Neural progenitor cell (in vitro differentiated cells): Measurements from ENCODE around the gene CRTC1. TPM values are rescaled to one million over a fixed set of nuclear protein-coding genes. Genes with fewer than 3 reads are reported as not detected.

Source experiments
- DNase-seq: peaks from one replicate; pipeline ENCODE4 v3.0.0-alpha.2; 2016; ENCODE audit warnings: low spot score
- H2AFZ ChIP-seq: fragments of 200-600 bp; sonication (generic); replicated peaks from 2 replicates; pipeline ENCODE4 v1.6.1; 2016; ENCODE audit warnings: antibody characterized with exemption
- H3F3A ChIP-seq: fragments of 200-600 bp; sonication (generic); 2 replicates; pipeline ENCODE4 v1.6.1; 2016; ENCODE audit warnings: antibody characterized with exemption, low read depth
- H3K27ac ChIP-seq: fragments of 200-600 bp; sonication (generic); 2 replicates; pipeline ENCODE4 v1.5.1; 2016; ENCODE audit warnings: mild to moderate bottlenecking
- H3K27me3 ChIP-seq: fragments of 200-600 bp; sonication (generic); 2 replicates; pipeline ENCODE4 v1.6.1; 2016; ENCODE audit warnings: mild to moderate bottlenecking, moderate library complexity
- H3K36me3 ChIP-seq: fragments of 200-600 bp; sonication (generic); 2 replicates; pipeline ENCODE4 v1.5.1; 2016
- H3K4me1 ChIP-seq: fragments of 200-600 bp; sonication (generic); 2 replicates; pipeline ENCODE4 v1.6.1; 2016; ENCODE audit warnings: mixed run types
- H3K4me2 ChIP-seq: fragments of 200-600 bp; sonication (generic); 2 replicates; pipeline ENCODE4 v1.6.1; 2016
- H3K4me3 ChIP-seq: fragments of 200-600 bp; sonication (generic); 2 replicates; pipeline ENCODE4 v1.5.1; 2016
- H3K79me2 ChIP-seq: fragments of 200-600 bp; sonication (generic); 2 replicates; pipeline ENCODE4 v1.6.1; 2016; ENCODE audit warnings: low read depth
- H3K9ac ChIP-seq: fragments of 200-600 bp; sonication (generic); 2 replicates; pipeline ENCODE4 v1.6.1; 2016
- H3K9me3 ChIP-seq: fragments of 200-600 bp; sonication (generic); 2 replicates; pipeline ENCODE4 v1.5.1; 2016; ENCODE audit warnings: low read depth
- H4K20me1 ChIP-seq: fragments of 200-600 bp; sonication (generic); 2 replicates; pipeline ENCODE4 v1.6.1; 2016; ENCODE audit warnings: low read depth
- H3K27ac Mint-ChIP-seq: 3 replicates; pipeline ENCODE4 v1.8.0; 2021; ENCODE audit warnings: mixed read lengths
- H3K27me3 Mint-ChIP-seq: 2 replicates; pipeline ENCODE4 v1.8.0; 2022; ENCODE audit warnings: low read depth, mild to moderate bottlenecking, inconsistent platforms, moderate library complexity, mixed read lengths; ENCODE audit not compliant: insufficient read depth
- H3K36me3 Mint-ChIP-seq: 3 replicates; pipeline ENCODE4 v1.8.0; 2021; ENCODE audit warnings: mixed read lengths
- H3K4me1 Mint-ChIP-seq: 3 replicates; pipeline ENCODE4 v1.8.0; 2021; ENCODE audit warnings: mixed read lengths
- H3K4me3 Mint-ChIP-seq: 3 replicates; pipeline ENCODE4 v1.8.0; 2021; ENCODE audit warnings: mild to moderate bottlenecking, moderate library complexity, mixed read lengths
- H3K9me3 Mint-ChIP-seq: 3 replicates; pipeline ENCODE4 v1.8.0; 2020; ENCODE audit warnings: mixed read lengths
- CTCF ChIP-seq: fragments of 200-600 bp; sonication (generic); IDR thresholded peaks from 2 replicates; pipeline ENCODE4 v1.5.1; 2017; ENCODE audit warnings: antibody characterized with exemption, mild to moderate bottlenecking
- EZH2 ChIP-seq: fragments of 200-600 bp; sonication (generic); IDR thresholded peaks from 2 replicates; pipeline ENCODE4 v1.6.1; 2017; ENCODE audit warnings: antibody characterized with exemption, mild to moderate bottlenecking, moderate library complexity
- EZH2phosphoT487 ChIP-seq: fragments of 200-600 bp; sonication (generic); IDR thresholded peaks from 2 replicates; pipeline ENCODE4 v1.6.1; 2017; ENCODE audit warnings: antibody characterized with exemption
- total RNA-seq: library from RNA; depleted of rRNA; stranded (reverse); fragments of >200 nt; gene quantifications from 2 replicates; pipeline ENCODE4 v1.2.3, GENCODE V29; 2015; ENCODE audit warnings: low replicate concordance

The CRTC1 gene
- total RNA-seq, 1 donor from 2014 or later, result 2.4 TPM

- H3K4me2 ChIP-seq, result no peak overlapping the region
- Mint-ChIP-seq H3K4me1 (no peaks in the 10 kb centered on the region), H3K9me3 (no peaks in the 10 kb centered on the region), H3K27me3 (peaks cover 6% of the 10 kb centered on the region), H3K4me3 (no peak overlapping the region), H3K36me3 (no peaks in the 10 kb centered on the region), H3K27ac (no peak overlapping the region)
- H3K36me3 ChIP-seq, result no peaks in the 10 kb centered on the region
- no peak overlapping the region for H3K27ac ChIP-seq
- no peak for DNase-seq
- H3K79me2 ChIP-seq, result no peaks in the 10 kb centered on the region
- no peaks in the 10 kb centered on the region for H3F3A ChIP-seq
- no peak overlapping the region for H3K4me3 ChIP-seq
- peaks cover 8% of the 10 kb centered on the region for H4K20me1 ChIP-seq
- H3K4me1 ChIP-seq, result peaks cover 3% of the 10 kb centered on the region
- H2AFZ ChIP-seq, result no peak overlapping the region
- H3K27me3 ChIP-seq, result no peaks in the 10 kb centered on the region
- TF ChIP-seq EZH2phosphoT487, result no peak
- TF ChIP-seq CTCF, result no peak
- no peak for TF ChIP-seq EZH2
- no peak overlapping the region for H3K9ac ChIP-seq
- H3K9me3 ChIP-seq, result no peaks in the 10 kb centered on the region
These were observed 80.5 kb downstream of the CRTC1 start for GRCh38 chr19:18763674-18764590.

GRCh38 chr19:18764591-18765051 is 81.1 kb downstream of the CRTC1 start:
- Mint-ChIP-seq H3K27me3 (peaks cover 6% of the 10 kb centered on the region), H3K36me3 (no peaks in the 10 kb centered on the region), H3K9me3 (no peaks in the 10 kb centered on the region), H3K4me3 (no peak overlapping the region), H3K27ac (peak overlapping the region; percentile 74), H3K4me1 (no peaks in the 10 kb centered on the region)
- Histone ChIP-seq H3F3A (peaks cover 4% of the 10 kb centered on the region), H3K27me3 (no peaks in the 10 kb centered on the region), H3K9me3 (no peaks in the 10 kb centered on the region), H4K20me1 (peaks cover 8% of the 10 kb centered on the region), H3K27ac (no peak overlapping the region), H2AFZ (no peak overlapping the region), H3K9ac (no peak overlapping the region), H3K36me3 (no peaks in the 10 kb centered on the region), H3K4me3 (no peak overlapping the region), H3K79me2 (no peaks in the 10 kb centered on the region), H3K4me1 (peaks cover 3% of the 10 kb centered on the region), H3K4me2 (no peak overlapping the region)
- DNase-seq, result no peak
- TF ChIP-seq CTCF (no peak), EZH2phosphoT487 (no peak), EZH2 (no peak)

DNA sequence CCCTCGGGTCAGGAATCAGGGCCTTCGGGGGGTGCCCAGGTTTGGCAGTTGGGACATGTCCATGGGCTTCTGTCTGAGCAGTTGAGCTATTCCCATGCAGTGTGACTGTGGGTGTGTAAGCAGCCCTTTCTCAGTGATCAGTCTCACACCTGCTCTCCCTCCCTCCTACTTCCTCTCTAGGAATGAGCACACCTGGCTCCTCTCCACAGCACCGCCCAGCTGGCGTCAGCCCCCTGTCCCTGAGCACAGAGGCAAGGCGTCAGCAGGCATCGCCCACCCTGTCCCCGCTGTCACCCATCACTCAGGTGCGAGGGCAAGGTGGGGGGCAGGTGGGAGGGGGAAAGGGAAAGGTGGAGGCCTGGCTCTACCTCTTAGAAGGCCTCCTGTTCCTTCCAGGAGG is 81.7 kb downstream of the CRTC1 start:
- DNase-seq, result no peak

More for the DNA sequence above, 81.7 kb downstream of the CRTC1 start:
- Histone ChIP-seq H3K79me2 (no peaks in the 10 kb centered on the region), H3K27ac (no peak overlapping the region), H2AFZ (no peak overlapping the region), H3K9ac (no peak overlapping the region), H3K27me3 (no peaks in the 10 kb centered on the region), H3F3A (peaks cover 5% of the 10 kb centered on the region), H4K20me1 (peaks cover 8% of the 10 kb centered on the region), H3K9me3 (no peaks in the 10 kb centered on the region), H3K4me3 (no peak overlapping the region), H3K4me1 (peaks cover 3% of the 10 kb centered on the region), H3K36me3 (no peaks in the 10 kb centered on the region), H3K4me2 (no peak overlapping the region)
- H3K9me3 Mint-ChIP-seq, result no peaks in the 10 kb centered on the region
- H3K27me3 Mint-ChIP-seq, result peaks cover 6% of the 10 kb centered on the region
- no peak overlapping the region for H3K27ac Mint-ChIP-seq
- H3K4me1 Mint-ChIP-seq, result no peaks in the 10 kb centered on the region
- no peaks in the 10 kb centered on the region for H3K36me3 Mint-ChIP-seq
- H3K4me3 Mint-ChIP-seq, result no peak overlapping the region
- TF ChIP-seq EZH2 (no peak), EZH2phosphoT487 (no peak), CTCF (no peak)
